H1 (cell line): ENCODE measurements around the gene ZBTB48. TPM values are rescaled to one million over a fixed set of nuclear protein-coding genes. Genes with fewer than 3 reads are reported as not detected.

Source experiments
- CTCF ChIA-PET: fragments of 300-600 bp; sonication (Branson Sonifier 250); formaldehyde crosslinking; loops from one replicate; lab custom pipeline; 2021; ENCODE audit not compliant: partially characterized antibody; lab: Charles Lee
- POLR2A ChIA-PET: fragments of 300-600 bp; sonication (Branson Sonifier 250); formaldehyde crosslinking; loops from one replicate; lab custom pipeline; 2021; ENCODE audit warnings: inconsistent platforms; ENCODE audit not compliant: partially characterized antibody; lab: Charles Lee
- DNase-seq, 2 experiments: peaks; one replicate each; pipeline versions ENCODE4 v3.0.0 to v3.0.0-alpha.2; 2010 to 2022; ENCODE audit warnings: low spot score in 2 of 2, low read depth in 1 of 2, mixed read lengths in 1 of 2
- FAIRE-seq: peaks from 2 replicates; lab custom pipeline; 2011; peaks lifted over from hg19 to GRCh38; lab: Jason Lieb, UNC
- H2AFZ ChIP-seq: 2 replicates; pipeline ENCODE4 v1.8.1; 2012; ENCODE audit warnings: low read length, inconsistent platforms
- H2AK5ac ChIP-seq: 2 replicates; pipeline ENCODE4 v1.6.1; 2013; ENCODE audit warnings: low read depth, low read length
- H2BK120ac ChIP-seq: replicated peaks from 2 replicates; pipeline ENCODE3; 2013; ENCODE audit warnings: low read depth, low read length, inconsistent platforms
- H2BK12ac ChIP-seq: 2 replicates; pipeline ENCODE4 v1.6.1; 2013; ENCODE audit warnings: low read depth, low read length
- H2BK15ac ChIP-seq: 2 replicates; pipeline ENCODE4 v1.6.1; 2013; ENCODE audit warnings: low read length
- H2BK20ac ChIP-seq: 2 replicates; pipeline ENCODE4 v1.6.1; 2013; ENCODE audit warnings: low read length
- H2BK5ac ChIP-seq: 2 replicates; pipeline ENCODE4 v1.6.1; 2013; ENCODE audit warnings: low read depth, low read length
- H3K14ac ChIP-seq: 2 replicates; pipeline ENCODE4 v1.6.1; 2013; ENCODE audit warnings: inconsistent platforms; ENCODE audit not compliant: insufficient read length
- H3K18ac ChIP-seq: 2 replicates; pipeline ENCODE4 v1.6.1; 2013; ENCODE audit warnings: low read length; ENCODE audit errors: extremely low read depth
- H3K23ac ChIP-seq: 2 replicates; pipeline ENCODE4 v1.6.1; 2013; ENCODE audit warnings: inconsistent platforms; ENCODE audit not compliant: insufficient read length
- H3K23me2 ChIP-seq: 2 replicates; pipeline ENCODE4 v1.6.1; 2013; ENCODE audit warnings: low read depth, low read length
- H3K27ac ChIP-seq: 2 replicates; pipeline ENCODE4 v1.6.1; 2011; ENCODE audit warnings: low read depth, low read length, inconsistent platforms
- H3K27me3 ChIP-seq, 4 experiments: replicated peaks in 1 of 4; 1 replicate in 1 of 4; 2 replicates in 3 of 4; pipeline versions ENCODE4 v1.6.1 to v1.8.1; 2011 to 2013; ENCODE audit warnings: low read length in 3 of 4, mild to moderate bottlenecking in 3 of 4, inconsistent platforms in 2 of 4, mixed read lengths in 2 of 4, moderate library complexity in 1 of 4; ENCODE audit not compliant: control insufficient read depth in 3 of 4, insufficient read depth in 3 of 4; ENCODE audit errors: extremely low read depth in 1 of 4
- H3K36me3 ChIP-seq, 4 experiments: 2 replicates each; pipeline versions ENCODE4 v1.6.1 to v1.8.1; 2011 to 2013; ENCODE audit warnings: mild to moderate bottlenecking in 4 of 4, low read length in 3 of 4, moderate library complexity in 2 of 4, control low read depth in 1 of 4, inconsistent platforms in 1 of 4; ENCODE audit not compliant: insufficient read depth in 4 of 4, control insufficient read depth in 2 of 4
- H3K4ac ChIP-seq: replicated peaks from 2 replicates; pipeline ENCODE3; 2013; ENCODE audit warnings: low read length, low read depth, mixed read lengths, inconsistent platforms; ENCODE audit not compliant: insufficient read length
- H3K4me1 ChIP-seq, 4 experiments: replicated peaks in 1 of 4; 1 replicate in 1 of 4; 2 replicates in 3 of 4; pipeline versions ENCODE4 v1.6.1 to v1.8.1; 2011 to 2013; ENCODE audit warnings: low read length in 3 of 4, inconsistent platforms in 2 of 4, mixed read lengths in 1 of 4; ENCODE audit not compliant: insufficient read depth in 4 of 4, control insufficient read depth in 3 of 4
- H3K4me2 ChIP-seq, 2 experiments: 2 replicates each; pipeline versions ENCODE4 v1.6.1 to v1.8.1; 2011 to 2013; ENCODE audit warnings: low read depth in 2 of 2, low read length in 2 of 2, control low read depth in 1 of 2, inconsistent platforms in 1 of 2, mild to moderate bottlenecking in 1 of 2; ENCODE audit not compliant: insufficient read depth in 1 of 2
- H3K4me3 ChIP-seq, 4 experiments: fragments of 200-600, 300-600 bp in 1 of 4; sonication (generic), shearing (Covaris generic), sonication (Bioruptor Twin) in 1 of 4; 2 replicates each; pipeline versions ENCODE4 v1.5.1 to v1.8.1; 2011 to 2016; ENCODE audit warnings: low read length in 4 of 4, low read depth in 3 of 4, control low read depth in 2 of 4, inconsistent platforms in 2 of 4, mild to moderate bottlenecking in 2 of 4, mixed read lengths in 1 of 4, moderate library complexity in 1 of 4; ENCODE audit not compliant: insufficient read depth in 2 of 4; ENCODE audit errors: extremely low read depth in 1 of 4
- H3K56ac ChIP-seq: replicated peaks from 2 replicates; pipeline ENCODE3; 2013; ENCODE audit warnings: low read depth, mild to moderate bottlenecking, mixed read lengths, low read length, inconsistent platforms; ENCODE audit not compliant: insufficient read length
- H3K79me1 ChIP-seq: 2 replicates; pipeline ENCODE4 v1.6.1; 2013; ENCODE audit warnings: low read depth, low read length, control low read depth
- H3K79me2 ChIP-seq, 2 experiments: 2 replicates each; pipeline versions ENCODE4 v1.6.1 to v1.8.1; 2012 to 2013; ENCODE audit warnings: low read length in 2 of 2, mild to moderate bottlenecking in 2 of 2, inconsistent platforms in 1 of 2; ENCODE audit not compliant: insufficient read depth in 2 of 2, control insufficient read depth in 1 of 2
- H3K9ac ChIP-seq, 4 experiments: replicated peaks in 1 of 4; 1 replicate in 1 of 4; 2 replicates in 3 of 4; pipeline versions ENCODE4 v1.6.1 to v1.8.1; 2011 to 2013; ENCODE audit warnings: low read depth in 3 of 4, low read length in 3 of 4, control low read depth in 2 of 4, mild to moderate bottlenecking in 2 of 4, moderate library complexity in 2 of 4, inconsistent platforms in 1 of 4; ENCODE audit errors: extremely low read depth in 1 of 4
- H3K9me3 ChIP-seq, 2 experiments: 2 replicates each; pipeline versions ENCODE4 v1.6.1 to v1.8.1; 2012 to 2013; ENCODE audit warnings: mild to moderate bottlenecking in 2 of 2, moderate library complexity in 2 of 2, control low read depth in 1 of 2, inconsistent platforms in 1 of 2, low read depth in 1 of 2, low read length in 1 of 2, mixed read lengths in 1 of 2; ENCODE audit not compliant: insufficient read depth in 2 of 2
- H4K20me1 ChIP-seq, 2 experiments: replicated peaks in 1 of 2; 2 replicates each; pipeline versions ENCODE3 to v1.8.1; 2011 to 2013; ENCODE audit warnings: inconsistent platforms in 2 of 2, low read length in 2 of 2, mild to moderate bottlenecking in 1 of 2; ENCODE audit not compliant: insufficient read depth in 2 of 2, control insufficient read depth in 1 of 2
- H4K5ac ChIP-seq: 2 replicates; pipeline ENCODE4 v1.6.1; 2013; ENCODE audit warnings: low read length, low read depth, mixed read lengths, inconsistent platforms; ENCODE audit not compliant: insufficient read length
- H4K8ac ChIP-seq: 2 replicates; pipeline ENCODE4 v1.8.0; 2013; ENCODE audit warnings: mild to moderate bottlenecking, moderate library complexity, low read length, inconsistent platforms; ENCODE audit not compliant: insufficient read depth; ENCODE audit errors: extremely low read depth
- H4K91ac ChIP-seq: replicated peaks from 2 replicates; pipeline ENCODE3; 2013; ENCODE audit warnings: low read length, mixed read lengths, inconsistent platforms; ENCODE audit not compliant: insufficient read length
- CBX8 ChIP-seq: fragments of 300-800, 300-1000 bp; sonication (generic); IDR thresholded peaks from 2 replicates; pipeline ENCODE4 v1.7.1; 2016; ENCODE audit warnings: low read depth, low read length, borderline replicate concordance
- CREB1 ChIP-seq: IDR thresholded peaks from 2 replicates; pipeline ENCODE4 v1.6.1; 2012; ENCODE audit warnings: inconsistent platforms
- HDAC2 ChIP-seq, 2 experiments: fragments of 300-600 bp in 1 of 2; sonication (generic) in 1 of 2; IDR thresholded peaks; 2 replicates each; pipeline ENCODE4 v1.6.1; 2011 to 2012; ENCODE audit warnings: low read depth in 2 of 2, low read length in 2 of 2, mild to moderate bottlenecking in 2 of 2, moderate library complexity in 2 of 2, borderline replicate concordance in 1 of 2, inconsistent platforms in 1 of 2
- POLR2A ChIP-seq, 2 experiments: IDR thresholded peaks; 1 replicate in 1 of 2; 2 replicates in 1 of 2; pipeline ENCODE4 v1.6.1; 2011; ENCODE audit warnings: low read depth in 2 of 2, low read length in 2 of 2, mild to moderate bottlenecking in 2 of 2; ENCODE audit errors: control extremely low read depth in 1 of 2
- POLR2AphosphoS5 ChIP-seq: IDR thresholded peaks from 2 replicates; pipeline ENCODE4 v1.6.1; 2011; ENCODE audit warnings: low read depth, low read length
- SAP30 ChIP-seq: fragments of 300-600 bp; sonication (generic); IDR thresholded peaks from 2 replicates; pipeline ENCODE4 v1.7.1; 2012; ENCODE audit warnings: low read length, moderate library complexity, mild to moderate bottlenecking, inconsistent platforms; ENCODE audit not compliant: insufficient read depth, insufficient replicate concordance
- TAF7 ChIP-seq: optimal IDR thresholded peaks from 2 replicates; pipeline ENCODE3; 2011; ENCODE audit warnings: low read depth, mild to moderate bottlenecking, inconsistent platforms, low read length, moderate library complexity, borderline replicate concordance
- USF2 ChIP-seq: IDR thresholded peaks from 2 replicates; pipeline ENCODE4 v1.6.1; 2011; ENCODE audit warnings: low read length, improper control_type of control experiment
- WGBS, 2 experiments: shearing (Covaris generic) in 1 of 2; methylation state at CpG; one replicate each; pipeline versions ENCODE4 v1.1.6 to v1.1.7; 2013 to 2015; ENCODE audit warnings: low lambda C conversion rate in 2 of 2, mixed read lengths in 2 of 2, inconsistent platforms in 1 of 2, low coverage in 1 of 2, missing lambda C conversion rate in 1 of 2; ENCODE audit not compliant: insufficient replicate concordance in 2 of 2, insufficient coverage in 1 of 2, insufficient read length in 1 of 2; ENCODE audit errors: extremely low coverage in 1 of 2, missing lambda C conversion rate in 1 of 2; 5-methylcytosine and 5-hydroxymethylcytosine counted together
- polyA plus RNA-seq, 7 experiments: library from polyadenylated mRNA; depleted of rRNA in 3 of 7; stranded (reverse) in 5 of 7; unstranded in 2 of 7; fragments of >200 nt in 5 of 7; fragments of 200-250 nt in 2 of 7; gene quantifications; 1 replicate in 5 of 7; 2 replicates in 1 of 7; 4 replicates in 1 of 7; pipeline versions ENCODE4 v1.2.1 to v1.2.3, GENCODE V29; 2011 to 2013; ENCODE audit warnings: missing spikeins in 2 of 7, mixed read lengths in 2 of 7
- total RNA-seq: library from RNA; stranded (reverse); fragmentation: NEBNext Ultra II Directional; extraction: Animal tissue kit (Norgen Biotek cat#: 25700); gene quantifications from 2 replicates; pipeline ENCODE4 v1.2.1, GENCODE V29; 2021

Gene ZBTB48
- total and polyA plus RNA-seq, 2 of the 8 experiments (the other 6 are each of a cell fraction or from before 2014, with no cell fraction given): 28.2 to 28.8 TPM

GRCh38 chr1:6603238-6603914 lies 23.6 kb downstream of the ZBTB48 start:
- Histone ChIP-seq H4K20me1 (peaks cover 13 to 23% of the 10 kb centered on the region in 2 experiments), H3K27me3 (no peaks in the 10 kb centered on the region; a peak in 1 of 7 replicates), H4K91ac (peak overlapping the region; percentile 54), H3K18ac (peak overlapping the region; percentile 95), H3K4me1 (peaks cover 2 to 13% (median 9%) of the 10 kb centered on the region in 4 experiments), H4K8ac (peak overlapping the region; percentile 92), H3K4me3 (peak overlapping the region; percentile 75 to 92 (median 86)), H2BK5ac (peak overlapping the region; percentile 55), H3K4ac (peak overlapping the region; percentile 12), H3K79me1 (peaks cover 21% of the 10 kb centered on the region), H3K36me3 (peaks cover 4 to 7% (median 6%) of the 10 kb centered on the region in 4 experiments; a peak in 5 of 8 replicates), H3K9me3 (no peaks in the 10 kb centered on the region), H2BK20ac (no peak overlapping the region), H3K4me2 (peak overlapping the region; percentile 91 to 94), H3K14ac (no peak overlapping the region), H2BK15ac (peak overlapping the region; percentile 92; the same call in 1 of the 2 replicates), H2AFZ (no peak overlapping the region), H3K23me2 (peaks cover 18% of the 10 kb centered on the region), H4K5ac (peak overlapping the region; percentile 58), H2BK120ac (no peak overlapping the region), H2BK12ac (peak overlapping the region; percentile 99), H3K79me2 (peaks cover 22 to 36% of the 10 kb centered on the region in 2 experiments; a peak in 3 of 4 replicates), H3K9ac (peak overlapping the region; percentile 38 to 71 (median 62)), H3K56ac (peak overlapping the region; percentile 82), H2AK5ac (no peak overlapping the region), H3K27ac (peak overlapping the region; percentile 60), H3K23ac (no peak overlapping the region)
- TF ChIP-seq CBX8: no peak
- TF ChIP-seq TAF7: peak; percentile 15
- TF ChIP-seq USF2: no peak
- TF ChIP-seq SAP30: peak; percentile 11
- peak in 1 of 2 experiments; percentile 15; a peak in 1 of 3 replicates for TF ChIP-seq POLR2A (IDR thresholded peaks at IDR 0.05; ENCODE audit: control extremely low read depth in 1 of 2, low read depth in 2 of 2, low read length in 2 of 2)
- TF ChIP-seq CREB1: peak; percentile 18; the same call in 1 of the 2 replicates
- TF ChIP-seq POLR2AphosphoS5: peak; percentile 48
- 0 out of 4 replicates have a peak, but pooled peaks of 1 of the 2 experiments have one; percentile 35 for TF ChIP-seq HDAC2 (IDR thresholded peaks at IDR 0.05; ENCODE audit: borderline replicate concordance in 1 of 2, low read depth in 2 of 2, low read length in 2 of 2)
- POLR2A ChIA-PET: interaction anchor here (0.7 to 10.8 kb wide), 21 partner anchors 7 to 815 kb away, joined by 3 to 196 read pairs (median 4); partner anchors contain the start of genes NOL9, PHF13, TAS1R1 and THAP3
- CTCF ChIA-PET: interaction anchor here (1.8 to 2.2 kb wide), 3 partner anchors 13 to 31 kb away, joined by 5 to 8 read pairs (median 5); partner anchors contain the start of gene THAP3
- FAIRE-seq (no peak), DNase-seq (peak in 1 of 2 experiments; percentile 70)
- WGBS, 2 experiments: 1% methylated on average over 36 of the region's 36 CpGs; no CpG with 5 or more reads in 1 of the 2 experiments
